Liver (tissue), 9 donors: ENCODE measurements around the gene WSCD2. TPM values are rescaled to one million over a fixed set of nuclear protein-coding genes. Genes with fewer than 3 reads are reported as not detected.

Experiments
- DNase-seq: peaks from one replicate; pipeline ENCODE4 v3.0.0-alpha.2; 2017; ENCODE audit warnings: low spot score
- H3K27ac ChIP-seq, 2 donors: one replicate each; pipeline ENCODE4 v1.7.0; 2013; ENCODE audit warnings: inconsistent platforms in 2 of 2, low read length in 2 of 2, control low read depth in 1 of 2, low read depth in 1 of 2, mild to moderate bottlenecking in 1 of 2
- H3K27me3 ChIP-seq, 4 donors: one replicate each; pipeline versions ENCODE4 v1.6.1 to v1.7.0; 2013; ENCODE audit warnings: low read length in 3 of 4, inconsistent platforms in 1 of 4, mild to moderate bottlenecking in 1 of 4, moderate library complexity in 1 of 4; ENCODE audit not compliant: control insufficient read depth in 4 of 4, insufficient read depth in 4 of 4
- H3K36me3 ChIP-seq, 4 donors: one replicate each; pipeline versions ENCODE4 v1.6.1 to v1.7.0; 2013; ENCODE audit warnings: low read length in 3 of 4, mild to moderate bottlenecking in 3 of 4, low read depth in 1 of 4, moderate library complexity in 1 of 4; ENCODE audit not compliant: control insufficient read depth in 4 of 4, insufficient read depth in 3 of 4
- H3K4me1 ChIP-seq, 4 donors: one replicate each; pipeline versions ENCODE4 v1.6.1 to v1.7.0; 2013; ENCODE audit warnings: low read length in 3 of 4, mild to moderate bottlenecking in 3 of 4, moderate library complexity in 1 of 4; ENCODE audit not compliant: control insufficient read depth in 4 of 4, insufficient read depth in 4 of 4
- H3K4me3 ChIP-seq, 3 donors: one replicate each; pipeline versions ENCODE4 v1.6.1 to v1.7.0; 2013; ENCODE audit warnings: low read length in 3 of 3, control low read depth in 1 of 3, low read depth in 1 of 3, mild to moderate bottlenecking in 1 of 3
- H3K9ac ChIP-seq, 2 donors: one replicate each; pipeline ENCODE4 v1.7.0; 2013; ENCODE audit warnings: low read length in 2 of 2, mild to moderate bottlenecking in 2 of 2, moderate library complexity in 2 of 2, control low read depth in 1 of 2, low read depth in 1 of 2
- H3K9me3 ChIP-seq, 4 donors: one replicate each; pipeline versions ENCODE4 v1.6.1 to v1.7.0; 2013; ENCODE audit warnings: low read length in 3 of 4; ENCODE audit not compliant: control insufficient read depth in 4 of 4
- CTCF ChIP-seq: fragments of 150-350 bp; IDR thresholded peaks from 2 replicates; pipeline ENCODE4 v1.5.1; 2017; ENCODE audit warnings: improper control_type of control experiment, low read depth, low read length; ENCODE audit not compliant: missing input control
- EGR1 ChIP-seq, 2 donors: IDR thresholded peaks; 2 replicates each; pipeline ENCODE4 v1.6.1; 2016 to 2018; ENCODE audit warnings: antibody characterized with exemption in 2 of 2, low read depth in 2 of 2
- FOXA1 ChIP-seq: IDR thresholded peaks from 2 replicates; pipeline ENCODE4 v1.6.1; 2016; ENCODE audit warnings: antibody characterized with exemption
- FOXA2 ChIP-seq: IDR thresholded peaks from 2 replicates; pipeline ENCODE4 v1.6.1; 2016; ENCODE audit warnings: antibody characterized with exemption
- GABPA ChIP-seq, 2 donors: IDR thresholded peaks in 1 of 2; conservative IDR thresholded peaks in 1 of 2; 2 replicates each; pipeline ENCODE4 v1.6.1; 2016; ENCODE audit warnings: antibody characterized with exemption in 2 of 2, mild to moderate bottlenecking in 1 of 2, moderate library complexity in 1 of 2
- HNF4A ChIP-seq, 2 donors: conservative IDR thresholded peaks; 2 replicates each; pipeline ENCODE4 v1.6.1; 2016; ENCODE audit warnings: antibody characterized with exemption in 2 of 2, mild to moderate bottlenecking in 2 of 2
- HNF4G ChIP-seq: IDR thresholded peaks from 2 replicates; pipeline ENCODE4 v1.6.1; 2016; ENCODE audit warnings: antibody characterized with exemption
- JUND ChIP-seq, 2 donors: IDR thresholded peaks; 2 replicates each; pipeline ENCODE4 v1.6.1; 2016; ENCODE audit warnings: antibody characterized with exemption in 2 of 2
- NR2F2 ChIP-seq: IDR thresholded peaks from 2 replicates; pipeline ENCODE4 v1.6.1; 2016; ENCODE audit warnings: antibody characterized with exemption
- RAD21 ChIP-seq, 2 donors: IDR thresholded peaks; 2 replicates each; pipeline ENCODE4 v1.6.1; 2016; ENCODE audit warnings: antibody characterized with exemption in 2 of 2, mild to moderate bottlenecking in 2 of 2
- REST ChIP-seq: IDR thresholded peaks from 2 replicates; pipeline ENCODE4 v1.6.1; 2016; ENCODE audit warnings: antibody characterized with exemption, mild to moderate bottlenecking
- RXRA ChIP-seq, 2 donors: IDR thresholded peaks; 2 replicates each; pipeline ENCODE4 v1.6.1; 2017 to 2018; ENCODE audit warnings: antibody characterized with exemption in 2 of 2, mild to moderate bottlenecking in 1 of 2
- TAF1 ChIP-seq: conservative IDR thresholded peaks from 2 replicates; pipeline ENCODE4 v1.6.1; 2016; ENCODE audit warnings: antibody characterized with exemption, mild to moderate bottlenecking
- YY1 ChIP-seq: IDR thresholded peaks from 2 replicates; pipeline ENCODE4 v1.6.1; 2016; ENCODE audit warnings: antibody characterized with exemption, mild to moderate bottlenecking
- ZBTB33 ChIP-seq: IDR thresholded peaks from 2 replicates; pipeline ENCODE4 v1.6.1; 2016; ENCODE audit warnings: antibody characterized with exemption
- WGBS: extraction: QIAGEN DNeasy Blood & Tissue Kit; methylation state at CpG from one replicate; pipeline ENCODE4 v1.1.7; 2013; 5-methylcytosine and 5-hydroxymethylcytosine counted together
- polyA plus RNA-seq, 2 donors: library from polyadenylated mRNA; stranded (reverse) in 1 of 2; unstranded in 1 of 2; fragments of 200-250 nt in 1 of 2; fragments of >200 nt in 1 of 2; fragmentation: Nextera tagmentation in 1 of 2; extraction: Ambion mirVana in 1 of 2; gene quantifications; one replicate each; pipeline versions ENCODE4 v1.2.1 to v1.2.3, GENCODE V29; 2013 to 2015
- total RNA-seq, 2 donors: library from RNA; depleted of rRNA; stranded (reverse); fragments of >200 nt; gene quantifications; one replicate each; pipeline ENCODE4 v1.2.3, GENCODE V29; 2014
- donor health status: healthy.
- donor health status: healthy.
- donor health status: healthy.
- donor health status: healthy.
- donor health status: healthy.

The WSCD2 gene
- total and polyA plus RNA-seq, 4 donors: under 0.01 to 0.09 (median 0.05) TPM; not detected in 1

- no peaks in the 10 kb centered on the region for H3K36me3 ChIP-seq
- WGBS: 78% methylated on average over 8 of the region's 8 CpGs
These were observed 97.8 kb downstream of the WSCD2 start for GRCh38 chr12:108226866-108227265.

More at GRCh38 chr12:108226866-108227265, 97.8 kb downstream of the WSCD2 start:
- no peak overlapping the region for H3K9ac ChIP-seq
- no peak overlapping the region for H3K27ac ChIP-seq
- DNase-seq: no peak
- TF ChIP-seq HNF4A (conservative IDR thresholded peaks at IDR 0.05) (no peak), EGR1 (IDR thresholded peaks at IDR 0.05; ENCODE audit: low read depth in 2 of 2) (no peak), GABPA (IDR thresholded peaks at IDR 0.05 in 1 of 2, conservative IDR thresholded peaks at IDR 0.05 in 1 of 2) (no peak), RXRA (IDR thresholded peaks at IDR 0.05) (no peak), ZBTB33 (no peak), YY1 (no peak), RAD21 (IDR thresholded peaks at IDR 0.05) (no peak), REST (no peak), FOXA2 (no peak), NR2F2 (no peak), JUND (IDR thresholded peaks at IDR 0.05) (no peak), HNF4G (no peak), TAF1 (no peak), CTCF (no peak), FOXA1 (no peak)
- H3K4me1 ChIP-seq: no peaks in the 10 kb centered on the region
- H3K4me3 ChIP-seq: no peak overlapping the region
- H3K9me3 ChIP-seq: no peaks in the 10 kb centered on the region
- peaks cover 0 to 4% (median 0%) of the 10 kb centered on the region in 4 donors for H3K27me3 ChIP-seq
